Liver (tissue), 9 donors: ENCODE measurements around the gene USP6NL. TPM values are rescaled to one million over a fixed set of nuclear protein-coding genes. Genes with fewer than 3 reads are reported as not detected.

Experiments used
- DNase-seq: peaks from one replicate; pipeline ENCODE4 v3.0.0-alpha.2; 2017; ENCODE audit warnings: low spot score
- H3K27ac ChIP-seq, 2 donors: one replicate each; pipeline ENCODE4 v1.7.0; 2013; ENCODE audit warnings: inconsistent platforms in 2 of 2, low read length in 2 of 2, control low read depth in 1 of 2, low read depth in 1 of 2, mild to moderate bottlenecking in 1 of 2
- H3K27me3 ChIP-seq, 4 donors: one replicate each; pipeline versions ENCODE4 v1.6.1 to v1.7.0; 2013; ENCODE audit warnings: low read length in 3 of 4, inconsistent platforms in 1 of 4, mild to moderate bottlenecking in 1 of 4, moderate library complexity in 1 of 4; ENCODE audit not compliant: control insufficient read depth in 4 of 4, insufficient read depth in 4 of 4
- H3K36me3 ChIP-seq, 4 donors: one replicate each; pipeline versions ENCODE4 v1.6.1 to v1.7.0; 2013; ENCODE audit warnings: low read length in 3 of 4, mild to moderate bottlenecking in 3 of 4, low read depth in 1 of 4, moderate library complexity in 1 of 4; ENCODE audit not compliant: control insufficient read depth in 4 of 4, insufficient read depth in 3 of 4
- H3K4me1 ChIP-seq, 4 donors: one replicate each; pipeline versions ENCODE4 v1.6.1 to v1.7.0; 2013; ENCODE audit warnings: low read length in 3 of 4, mild to moderate bottlenecking in 3 of 4, moderate library complexity in 1 of 4; ENCODE audit not compliant: control insufficient read depth in 4 of 4, insufficient read depth in 4 of 4
- H3K4me3 ChIP-seq, 3 donors: one replicate each; pipeline versions ENCODE4 v1.6.1 to v1.7.0; 2013; ENCODE audit warnings: low read length in 3 of 3, control low read depth in 1 of 3, low read depth in 1 of 3, mild to moderate bottlenecking in 1 of 3
- H3K9ac ChIP-seq, 2 donors: one replicate each; pipeline ENCODE4 v1.7.0; 2013; ENCODE audit warnings: low read length in 2 of 2, mild to moderate bottlenecking in 2 of 2, moderate library complexity in 2 of 2, control low read depth in 1 of 2, low read depth in 1 of 2
- H3K9me3 ChIP-seq, 4 donors: one replicate each; pipeline versions ENCODE4 v1.6.1 to v1.7.0; 2013; ENCODE audit warnings: low read length in 3 of 4; ENCODE audit not compliant: control insufficient read depth in 4 of 4
- EGR1 ChIP-seq, 2 donors: IDR thresholded peaks; 2 replicates each; pipeline ENCODE4 v1.6.1; 2016 to 2018; ENCODE audit warnings: antibody characterized with exemption in 2 of 2, low read depth in 2 of 2
- FOXA1 ChIP-seq: IDR thresholded peaks from 2 replicates; pipeline ENCODE4 v1.6.1; 2016; ENCODE audit warnings: antibody characterized with exemption
- FOXA2 ChIP-seq: IDR thresholded peaks from 2 replicates; pipeline ENCODE4 v1.6.1; 2016; ENCODE audit warnings: antibody characterized with exemption
- RAD21 ChIP-seq, 2 donors: IDR thresholded peaks; 2 replicates each; pipeline ENCODE4 v1.6.1; 2016; ENCODE audit warnings: antibody characterized with exemption in 2 of 2, mild to moderate bottlenecking in 2 of 2
- SP1 ChIP-seq: IDR thresholded peaks from 2 replicates; pipeline ENCODE4 v1.6.1; 2018; ENCODE audit warnings: antibody characterized with exemption, mild to moderate bottlenecking
- TAF1 ChIP-seq: conservative IDR thresholded peaks from 2 replicates; pipeline ENCODE4 v1.6.1; 2016; ENCODE audit warnings: antibody characterized with exemption, mild to moderate bottlenecking
- WGBS: extraction: QIAGEN DNeasy Blood & Tissue Kit; methylation state at CpG from one replicate; pipeline ENCODE4 v1.1.7; 2013; 5-methylcytosine and 5-hydroxymethylcytosine counted together
- polyA plus RNA-seq, 2 donors: library from polyadenylated mRNA; stranded (reverse) in 1 of 2; unstranded in 1 of 2; fragments of 200-250 nt in 1 of 2; fragments of >200 nt in 1 of 2; fragmentation: Nextera tagmentation in 1 of 2; extraction: Ambion mirVana in 1 of 2; gene quantifications; one replicate each; pipeline versions ENCODE4 v1.2.1 to v1.2.3, GENCODE V29; 2013 to 2015
- total RNA-seq, 2 donors: library from RNA; depleted of rRNA; stranded (reverse); fragments of >200 nt; gene quantifications; one replicate each; pipeline ENCODE4 v1.2.3, GENCODE V29; 2014
- TF ChIP-seq, protein P1 (sequence below): IDR thresholded peaks from 2 replicates; pipeline ENCODE4 v1.6.1; 2016; ENCODE audit warnings: antibody characterized with exemption
- TF ChIP-seq, protein P2 (sequence below): fragments of 150-350 bp; IDR thresholded peaks from 2 replicates; pipeline ENCODE4 v1.5.1; 2017; ENCODE audit warnings: improper control_type of control experiment, low read depth, low read length; ENCODE audit not compliant: missing input control
- TF ChIP-seq, protein P3 (sequence below): IDR thresholded peaks from 2 replicates; pipeline ENCODE4 v1.6.1; 2016; ENCODE audit warnings: antibody characterized with exemption
- donor health status: healthy.
- donor health status: healthy.
- donor health status: healthy.
- donor health status: healthy.
- donor health status: healthy.

Gene USP6NL
- total and polyA plus RNA-seq, 4 donors: 3.8 to 15.0 (median 10.2) TPM

DNA sequence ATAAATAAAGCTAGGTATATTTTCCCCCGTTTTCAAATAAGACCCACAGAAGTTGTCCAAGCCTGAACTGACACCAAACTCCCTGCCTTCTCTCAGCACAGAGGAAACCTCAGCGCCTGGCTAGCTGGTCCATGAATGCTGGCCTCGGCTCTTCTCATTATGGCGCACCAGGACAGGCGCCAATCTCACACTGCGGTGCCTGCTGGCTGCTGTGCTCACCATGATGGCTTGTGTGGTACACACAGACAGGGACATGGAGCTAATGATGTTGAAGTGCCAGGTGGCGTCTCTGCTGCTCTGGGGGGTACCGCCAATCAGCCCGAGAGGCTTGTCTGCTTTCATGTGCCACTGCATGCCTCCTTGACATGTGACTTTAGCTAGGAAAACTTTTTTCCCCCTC, 43.2 kb upstream of the USP6NL start:
- H3K4me3 ChIP-seq: no peak overlapping the region
- no peaks in the 10 kb centered on the region for H3K9me3 ChIP-seq
- no peaks in the 10 kb centered on the region for H3K4me1 ChIP-seq
- H3K27me3 ChIP-seq: no peaks in the 10 kb centered on the region
- 96% methylated on average over 9 of the region's 9 CpGs for WGBS
- TF ChIP-seq, protein P1, sequence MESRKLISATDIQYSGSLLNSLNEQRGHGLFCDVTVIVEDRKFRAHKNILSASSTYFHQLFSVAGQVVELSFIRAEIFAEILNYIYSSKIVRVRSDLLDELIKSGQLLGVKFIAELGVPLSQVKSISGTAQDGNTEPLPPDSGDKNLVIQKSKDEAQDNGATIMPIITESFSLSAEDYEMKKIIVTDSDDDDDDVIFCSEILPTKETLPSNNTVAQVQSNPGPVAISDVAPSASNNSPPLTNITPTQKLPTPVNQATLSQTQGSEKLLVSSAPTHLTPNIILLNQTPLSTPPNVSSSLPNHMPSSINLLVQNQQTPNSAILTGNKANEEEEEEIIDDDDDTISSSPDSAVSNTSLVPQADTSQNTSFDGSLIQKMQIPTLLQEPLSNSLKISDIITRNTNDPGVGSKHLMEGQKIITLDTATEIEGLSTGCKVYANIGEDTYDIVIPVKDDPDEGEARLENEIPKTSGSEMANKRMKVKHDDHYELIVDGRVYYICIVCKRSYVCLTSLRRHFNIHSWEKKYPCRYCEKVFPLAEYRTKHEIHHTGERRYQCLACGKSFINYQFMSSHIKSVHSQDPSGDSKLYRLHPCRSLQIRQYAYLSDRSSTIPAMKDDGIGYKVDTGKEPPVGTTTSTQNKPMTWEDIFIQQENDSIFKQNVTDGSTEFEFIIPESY: no peak
- TF ChIP-seq SP1: no peak
- no peak for TF ChIP-seq FOXA1
- TF ChIP-seq, protein P2, sequence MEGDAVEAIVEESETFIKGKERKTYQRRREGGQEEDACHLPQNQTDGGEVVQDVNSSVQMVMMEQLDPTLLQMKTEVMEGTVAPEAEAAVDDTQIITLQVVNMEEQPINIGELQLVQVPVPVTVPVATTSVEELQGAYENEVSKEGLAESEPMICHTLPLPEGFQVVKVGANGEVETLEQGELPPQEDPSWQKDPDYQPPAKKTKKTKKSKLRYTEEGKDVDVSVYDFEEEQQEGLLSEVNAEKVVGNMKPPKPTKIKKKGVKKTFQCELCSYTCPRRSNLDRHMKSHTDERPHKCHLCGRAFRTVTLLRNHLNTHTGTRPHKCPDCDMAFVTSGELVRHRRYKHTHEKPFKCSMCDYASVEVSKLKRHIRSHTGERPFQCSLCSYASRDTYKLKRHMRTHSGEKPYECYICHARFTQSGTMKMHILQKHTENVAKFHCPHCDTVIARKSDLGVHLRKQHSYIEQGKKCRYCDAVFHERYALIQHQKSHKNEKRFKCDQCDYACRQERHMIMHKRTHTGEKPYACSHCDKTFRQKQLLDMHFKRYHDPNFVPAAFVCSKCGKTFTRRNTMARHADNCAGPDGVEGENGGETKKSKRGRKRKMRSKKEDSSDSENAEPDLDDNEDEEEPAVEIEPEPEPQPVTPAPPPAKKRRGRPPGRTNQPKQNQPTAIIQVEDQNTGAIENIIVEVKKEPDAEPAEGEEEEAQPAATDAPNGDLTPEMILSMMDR: no peak
- H3K27ac ChIP-seq: no peak overlapping the region
- H3K9ac ChIP-seq: no peak overlapping the region
- no peaks in the 10 kb centered on the region for H3K36me3 ChIP-seq
- DNase-seq: no peak

DNA sequence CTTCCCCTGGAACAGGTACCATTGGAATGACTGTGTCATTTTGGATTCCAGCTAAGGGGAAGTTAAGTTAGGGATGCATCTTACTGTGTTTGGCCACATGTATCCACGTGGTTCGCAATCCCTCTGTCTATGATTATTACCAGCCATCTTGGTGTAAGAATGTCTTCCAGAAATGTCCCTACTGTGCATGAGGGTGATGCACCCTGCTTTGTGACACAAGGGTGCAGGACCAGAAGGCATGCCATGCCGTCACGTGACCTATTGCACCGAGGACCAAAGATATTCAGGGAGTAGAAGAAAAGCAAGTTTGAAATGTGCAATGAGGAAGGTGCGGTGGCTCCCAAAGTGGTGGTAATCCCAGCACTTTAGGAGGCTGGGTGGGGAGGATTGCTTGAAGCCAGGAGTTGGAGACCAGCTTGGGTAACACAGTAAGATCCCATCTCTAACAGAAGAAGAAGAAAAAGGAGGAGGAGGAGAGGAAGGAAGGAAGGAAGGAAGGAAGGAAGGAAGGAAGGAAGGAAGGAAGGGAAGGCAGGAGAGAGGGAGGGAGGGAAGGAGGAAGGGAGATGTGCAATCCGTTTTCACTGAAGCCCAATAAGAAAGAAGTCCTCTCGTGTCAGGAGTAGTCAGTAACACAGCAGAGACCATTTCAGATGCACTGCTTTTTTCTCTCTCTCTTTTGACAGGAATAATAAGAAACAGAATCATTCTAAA, 42.5 kb upstream of the USP6NL start:
- TF ChIP-seq FOXA2: no peak
- TF ChIP-seq, protein P1: no peak
- no peak for TF ChIP-seq EGR1 (IDR thresholded peaks at IDR 0.05; ENCODE audit: low read depth in 2 of 2)
- TF ChIP-seq RAD21 (IDR thresholded peaks at IDR 0.05): no peak
- TF ChIP-seq, protein P2: no peak
- TF ChIP-seq TAF1: no peak
- TF ChIP-seq, protein P3, sequence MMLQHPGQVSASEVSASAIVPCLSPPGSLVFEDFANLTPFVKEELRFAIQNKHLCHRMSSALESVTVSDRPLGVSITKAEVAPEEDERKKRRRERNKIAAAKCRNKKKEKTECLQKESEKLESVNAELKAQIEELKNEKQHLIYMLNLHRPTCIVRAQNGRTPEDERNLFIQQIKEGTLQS: no peak
- WGBS: 88% methylated on average over 8 of the region's 8 CpGs
- no peak overlapping the region for H3K27ac ChIP-seq

More for the DNA sequence above, 42.5 kb upstream of the USP6NL start:
- H3K4me1 ChIP-seq: no peaks in the 10 kb centered on the region
- H3K36me3 ChIP-seq: no peaks in the 10 kb centered on the region
- no peaks in the 10 kb centered on the region for H3K27me3 ChIP-seq
- no peak overlapping the region for H3K9ac ChIP-seq
- H3K4me3 ChIP-seq: no peak overlapping the region
- no peaks in the 10 kb centered on the region for H3K9me3 ChIP-seq
- no peak for DNase-seq
